ENCODE data around the gene PRRC2A.

- TF ChIP-seq CTCF (IDR thresholded peaks at IDR 0.05) (no peak), POLR2A (IDR thresholded peaks at IDR 0.05) (no peak)
These were observed 39.3 kb downstream of the PRRC2A start for GRCh38 chr6:31659649-31660380.

All from lower leg skin (tissue), 3 donors.